Uterus (tissue), 4 donors: ENCODE data around the gene CDCA4. TPM values are rescaled to one million over a fixed set of nuclear protein-coding genes. Genes with fewer than 3 reads are reported as not detected.

ENCODE experiments used
- DNase-seq, 2 donors: peaks; one replicate each; pipeline ENCODE4 v3.0.0-alpha.2; 2019 to 2020
- H3K27ac ChIP-seq, 2 donors: fragments of 200-600 bp; sonication (generic); 1 replicate in 1 of 2; 2 replicates in 1 of 2; pipeline ENCODE4 v1.5.1; 2016 to 2018
- H3K27me3 ChIP-seq, 2 donors: fragments of 200-600 bp; sonication (generic); one replicate each; pipeline ENCODE4 v1.5.1; 2018 to 2019; ENCODE audit warnings: control low read depth in 1 of 2
- H3K36me3 ChIP-seq, 2 donors: fragments of 200-600 bp; sonication (generic); one replicate each; pipeline ENCODE4 v1.5.1; 2019; ENCODE audit warnings: control low read depth in 1 of 2
- H3K4me1 ChIP-seq, 2 donors: fragments of 200-600 bp; sonication (generic); one replicate each; pipeline ENCODE4 v1.5.1; 2018 to 2019; ENCODE audit warnings: control low read depth in 1 of 2
- H3K4me3 ChIP-seq, 2 donors: fragments of 200-600 bp; sonication (generic); 1 replicate in 1 of 2; 2 replicates in 1 of 2; pipeline ENCODE4 v1.5.1; 2018 to 2019; ENCODE audit warnings: mild to moderate bottlenecking in 1 of 2
- H3K9me3 ChIP-seq, 2 donors: fragments of 200-600 bp; sonication (generic); one replicate each; pipeline ENCODE4 v1.5.1; 2019; ENCODE audit warnings: control low read depth in 1 of 2
- CTCF ChIP-seq, 4 experiments: fragments of 200-600 bp in 2 of 4; fragments of 450-650 bp in 2 of 4; sonication (generic) in 2 of 4; IDR thresholded peaks; one replicate each; pipeline ENCODE4 v1.5.1; 2016 to 2019; ENCODE audit warnings: antibody characterized with exemption in 4 of 4, mild to moderate bottlenecking in 2 of 4, moderate library complexity in 1 of 4
- POLR2A ChIP-seq, 2 donors: fragments of 450-650 bp; IDR thresholded peaks; one replicate each; pipeline ENCODE4 v1.6.1; 2016; ENCODE audit warnings: antibody characterized with exemption in 2 of 2, mild to moderate bottlenecking in 1 of 2, moderate library complexity in 1 of 2
- intact Hi-C: fragments of 100-400 bp; cut with DNase I; formaldehyde crosslinking; loops from one replicate; pipeline ENCODE4 v1.15.1; 2023; ENCODE audit warnings: low total_unique reads
- total RNA-seq, 4 donors: library from RNA; depleted of rRNA in 3 of 4; stranded (reverse); fragments of >200 nt in 3 of 4; gene quantifications; one replicate each; pipeline versions ENCODE4 v1.1.0 to v1.2.4, GENCODE V29; 2014 to 2023
- donor health status: DM: yes; HTN: yes; CAD: no.

CDCA4 gene
- total RNA-seq, 4 donors from 2014 or later: 2.3 to 43.3 (median 10.3) TPM

- no peak overlapping the region for H3K4me3 ChIP-seq
These were observed 40.0 kb upstream of the CDCA4 start for GRCh38 chr14:105060751-105061427.

GRCh38 chr14:105059925-105060565, 39.2 kb upstream of the CDCA4 start:
- H3K4me1 ChIP-seq: no peaks in the 10 kb centered on the region
- no peak for DNase-seq
- no peaks in the 10 kb centered on the region for H3K27me3 ChIP-seq
- no peaks in the 10 kb centered on the region for H3K36me3 ChIP-seq
- no peaks in the 10 kb centered on the region for H3K9me3 ChIP-seq
- H3K27ac ChIP-seq: no peak overlapping the region
- TF ChIP-seq POLR2A (IDR thresholded peaks at IDR 0.05) (no peak), CTCF (IDR thresholded peaks at IDR 0.05) (no peak)
- intact Hi-C loops: no loop called here
- H3K4me3 ChIP-seq: no peak overlapping the region

More at GRCh38 chr14:105060751-105061427, 40.0 kb upstream of the CDCA4 start:
- intact Hi-C loops: no loop called here
- Histone ChIP-seq H3K27ac (peak overlapping the region; percentile 14 to 36), H3K27me3 (no peaks in the 10 kb centered on the region), H3K36me3 (no peaks in the 10 kb centered on the region), H3K4me1 (no peaks in the 10 kb centered on the region), H3K9me3 (no peaks in the 10 kb centered on the region)
- DNase-seq: no peak
- no peak for TF ChIP-seq CTCF (IDR thresholded peaks at IDR 0.05)
- no peak for TF ChIP-seq POLR2A (IDR thresholded peaks at IDR 0.05)

GRCh38 chr14:105059035-105059924, 38.4 kb upstream of the CDCA4 start:
- DNase-seq: no peak
- intact Hi-C loops: no loop called here

DNA sequence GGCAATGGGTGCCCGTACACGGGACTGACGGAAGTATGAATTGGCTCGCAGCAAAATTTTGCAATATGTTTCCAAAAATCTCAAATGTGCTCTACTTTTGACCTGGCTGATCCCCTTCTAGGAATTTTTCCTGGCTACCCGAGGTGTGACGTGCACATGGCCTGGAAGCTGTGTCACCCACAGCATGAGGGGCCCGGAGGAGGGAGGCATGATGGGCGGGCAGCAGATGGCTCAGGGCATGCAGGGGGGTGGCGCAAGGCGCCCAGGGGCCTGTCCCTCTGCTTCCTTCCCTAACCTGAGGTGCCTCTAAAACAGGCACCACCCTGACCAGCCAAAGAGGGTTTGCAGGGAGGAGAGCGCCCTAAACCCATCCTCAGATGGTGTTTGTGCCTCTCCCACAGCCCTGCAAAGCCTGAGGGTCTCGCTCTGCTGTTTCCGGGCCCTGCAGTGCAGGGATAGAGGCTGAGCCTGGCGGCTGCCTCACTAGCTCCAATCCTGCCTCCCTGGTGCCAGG, 37.7 kb upstream of the CDCA4 start:
- DNase-seq: no peak
- no peaks in the 10 kb centered on the region for H3K36me3 ChIP-seq
- H3K27ac ChIP-seq: no peak overlapping the region
- H3K27me3 ChIP-seq: no peaks in the 10 kb centered on the region
- intact Hi-C loops: no loop called here
- H3K4me1 ChIP-seq: no peaks in the 10 kb centered on the region
- H3K9me3 ChIP-seq: no peaks in the 10 kb centered on the region
- no peak overlapping the region for H3K4me3 ChIP-seq
- TF ChIP-seq POLR2A (IDR thresholded peaks at IDR 0.05) (no peak), CTCF (IDR thresholded peaks at IDR 0.05) (no peak)

More at GRCh38 chr14:105059035-105059924, 38.4 kb upstream of the CDCA4 start:
- Histone ChIP-seq H3K27me3 (no peaks in the 10 kb centered on the region), H3K4me1 (no peaks in the 10 kb centered on the region), H3K4me3 (no peak overlapping the region), H3K9me3 (no peaks in the 10 kb centered on the region), H3K27ac (no peak overlapping the region), H3K36me3 (no peaks in the 10 kb centered on the region)
- TF ChIP-seq CTCF (IDR thresholded peaks at IDR 0.05) (no peak), POLR2A (IDR thresholded peaks at IDR 0.05) (no peak)
